H9 (cell line): Measurements from ENCODE around the gene COL18A1. TPM values are rescaled to one million over a fixed set of nuclear protein-coding genes. Genes with fewer than 3 reads are reported as not detected.

ENCODE experiments used
- DNase-seq: peaks from one replicate; pipeline ENCODE4 v3.0.0-alpha.2; 2017
- H2AFZ ChIP-seq: one replicate; pipeline ENCODE4 v1.6.1; 2013; ENCODE audit warnings: mild to moderate bottlenecking, low read length, control low read depth, moderate library complexity
- H2AK5ac ChIP-seq: 2 replicates; pipeline ENCODE4 v1.6.1; 2013; ENCODE audit warnings: low read length, control low read depth, mixed read lengths; ENCODE audit not compliant: insufficient read length
- H2BK120ac ChIP-seq: one replicate; pipeline ENCODE4 v1.6.1; 2013; ENCODE audit warnings: low read depth, mild to moderate bottlenecking, low read length, control low read depth, inconsistent platforms; ENCODE audit not compliant: poor library complexity, severe bottlenecking
- H2BK12ac ChIP-seq: 2 replicates; pipeline ENCODE4 v1.6.1; 2013; ENCODE audit warnings: low read length, control low read depth, mixed read lengths, low read depth; ENCODE audit not compliant: insufficient read length
- H2BK15ac ChIP-seq: 2 replicates; pipeline ENCODE4 v1.6.1; 2013; ENCODE audit warnings: low read depth, low read length, control low read depth
- H2BK20ac ChIP-seq: one replicate; pipeline ENCODE4 v1.6.1; 2013; ENCODE audit warnings: low read depth, mild to moderate bottlenecking, low read length, control low read depth, inconsistent platforms; ENCODE audit not compliant: poor library complexity, severe bottlenecking
- H2BK5ac ChIP-seq: 2 replicates; pipeline ENCODE4 v1.6.1; 2013; ENCODE audit warnings: low read length, control low read depth, mixed read lengths; ENCODE audit not compliant: insufficient read length
- H3K14ac ChIP-seq: 2 replicates; pipeline ENCODE4 v1.6.1; 2013; ENCODE audit warnings: low read length, control low read depth; ENCODE audit not compliant: insufficient read depth
- H3K18ac ChIP-seq: 2 replicates; pipeline ENCODE4 v1.6.1; 2013; ENCODE audit warnings: low read depth, mild to moderate bottlenecking, mixed read lengths, low read length, control low read depth; ENCODE audit not compliant: insufficient read length
- H3K23ac ChIP-seq: 2 replicates; pipeline ENCODE4 v1.6.1; 2013; ENCODE audit warnings: low read length, control low read depth, mixed read lengths, low read depth; ENCODE audit not compliant: insufficient read length
- H3K23me2 ChIP-seq: 2 replicates; pipeline ENCODE4 v1.6.1; 2013; ENCODE audit warnings: low read depth, mild to moderate bottlenecking, mixed read lengths, low read length, control low read depth; ENCODE audit not compliant: insufficient read length, poor library complexity, severe bottlenecking
- H3K27ac ChIP-seq: 2 replicates; pipeline ENCODE4 v1.5.1; 2013; ENCODE audit warnings: low read length, control low read depth, mixed read lengths, low read depth; ENCODE audit not compliant: insufficient read length
- H3K27me3 ChIP-seq: 2 replicates; pipeline ENCODE4 v1.6.1; 2013; ENCODE audit warnings: low read length, control low read depth, inconsistent platforms; ENCODE audit not compliant: insufficient read depth
- H3K4ac ChIP-seq: 2 replicates; pipeline ENCODE4 v1.6.1; 2013; ENCODE audit warnings: low read depth, mild to moderate bottlenecking, control low read depth, inconsistent platforms, low read length, moderate library complexity
- H3K4me1 ChIP-seq: 2 replicates; pipeline ENCODE4 v1.6.1; 2013; ENCODE audit warnings: low read length, control low read depth, inconsistent platforms; ENCODE audit not compliant: insufficient read depth
- H3K4me2 ChIP-seq: 2 replicates; pipeline ENCODE4 v1.6.1; 2013; ENCODE audit warnings: low read length, control low read depth, mixed read lengths; ENCODE audit not compliant: insufficient read length, insufficient read depth
- H3K56ac ChIP-seq: 2 replicates; pipeline ENCODE4 v1.6.1; 2013; ENCODE audit warnings: low read depth, mild to moderate bottlenecking, mixed read lengths, low read length, control low read depth; ENCODE audit not compliant: insufficient read length
- H3K79me1 ChIP-seq: 2 replicates; pipeline ENCODE4 v1.6.1; 2013; ENCODE audit warnings: low read depth, mild to moderate bottlenecking, moderate library complexity, low read length, control low read depth, inconsistent platforms; ENCODE audit not compliant: insufficient read depth, poor library complexity, severe bottlenecking
- H3K79me2 ChIP-seq: 2 replicates; pipeline ENCODE4 v1.6.1; 2013; ENCODE audit warnings: low read length, control low read depth, inconsistent platforms; ENCODE audit not compliant: insufficient read depth
- H3K9ac ChIP-seq: 2 replicates; pipeline ENCODE4 v1.6.1; 2013; ENCODE audit warnings: low read length, control low read depth, mixed read lengths; ENCODE audit not compliant: insufficient read length; ENCODE audit errors: extremely low read depth
- H3K9me3 ChIP-seq: one replicate; pipeline ENCODE4 v1.6.1; 2013; ENCODE audit warnings: low read depth, low read length, inconsistent platforms; ENCODE audit not compliant: control insufficient read depth
- H3T11ph ChIP-seq: one replicate; pipeline ENCODE4 v1.6.1; 2013; ENCODE audit warnings: mild to moderate bottlenecking, low read length, control low read depth, inconsistent platforms
- H4K20me1 ChIP-seq: one replicate; pipeline ENCODE4 v1.6.1; 2013; ENCODE audit not compliant: control insufficient read depth, insufficient read length, insufficient read depth
- H4K5ac ChIP-seq: 2 replicates; pipeline ENCODE4 v1.6.1; 2013; ENCODE audit warnings: low read depth, mild to moderate bottlenecking, mixed read lengths, low read length, control low read depth; ENCODE audit not compliant: insufficient read length
- H4K8ac ChIP-seq: replicated peaks from 2 replicates; pipeline ENCODE4 v1.6.1; 2013; ENCODE audit warnings: low read length, control low read depth, mixed read lengths, low read depth; ENCODE audit not compliant: insufficient read length
- H4K91ac ChIP-seq: 2 replicates; pipeline ENCODE4 v1.6.1; 2013; ENCODE audit warnings: low read depth, mild to moderate bottlenecking, moderate library complexity, mixed read lengths, low read length, control low read depth; ENCODE audit not compliant: insufficient read length
- H3K27ac Mint-ChIP-seq, 3 experiments: 2 replicates in 2 of 3; 3 replicates in 1 of 3; pipeline ENCODE4 v1.8.0; 2020 to 2021; ENCODE audit warnings: mixed read lengths in 3 of 3, mild to moderate bottlenecking in 1 of 3, moderate library complexity in 1 of 3
- H3K27me3 Mint-ChIP-seq: 2 replicates; pipeline ENCODE4 v1.8.0; 2021; ENCODE audit warnings: low read depth, mild to moderate bottlenecking, moderate library complexity, mixed read lengths
- H3K36me3 Mint-ChIP-seq, 3 experiments: 2 replicates in 2 of 3; 3 replicates in 1 of 3; pipeline ENCODE4 v1.8.0; 2020 to 2021; ENCODE audit warnings: low read depth in 3 of 3, mixed read lengths in 3 of 3; ENCODE audit not compliant: insufficient read depth in 1 of 3
- H3K4me1 Mint-ChIP-seq, 2 experiments: 2 replicates each; pipeline ENCODE4 v1.8.0; 2020; ENCODE audit warnings: mixed read lengths in 2 of 2
- H3K4me3 Mint-ChIP-seq, 2 experiments: 2 replicates in 1 of 2; 3 replicates in 1 of 2; pipeline ENCODE4 v1.8.0; 2020 to 2021; ENCODE audit warnings: mild to moderate bottlenecking in 2 of 2, mixed read lengths in 2 of 2, moderate library complexity in 1 of 2
- H3K9me3 Mint-ChIP-seq, 2 experiments: 2 replicates in 1 of 2; 3 replicates in 1 of 2; pipeline ENCODE4 v1.8.0; 2020; ENCODE audit warnings: mild to moderate bottlenecking in 2 of 2, mixed read lengths in 2 of 2, moderate library complexity in 1 of 2
- CTCF ChIP-seq: fragments of 200-600 bp; sonication (generic); conservative IDR thresholded peaks from 3 replicates; pipeline ENCODE4 v1.8.0; 2021; ENCODE audit warnings: antibody characterized with exemption, mild to moderate bottlenecking
- WGBS: extraction: QIAGEN DNeasy Blood & Tissue Kit; methylation state at CpG from one replicate; pipeline ENCODE4 v1.1.7; 2013; ENCODE audit warnings: missing lambda C conversion rate, low lambda C conversion rate, mixed read lengths; ENCODE audit not compliant: insufficient read length; ENCODE audit errors: extremely low coverage; 5-methylcytosine and 5-hydroxymethylcytosine counted together
- total RNA-seq: library from RNA; stranded (reverse); gene quantifications from 2 replicates; pipeline ENCODE4 v1.2.1, GENCODE V29; 2021

The COL18A1 gene
- total RNA-seq, 1 experiment from 2014 or later = 232 TPM

DNA sequence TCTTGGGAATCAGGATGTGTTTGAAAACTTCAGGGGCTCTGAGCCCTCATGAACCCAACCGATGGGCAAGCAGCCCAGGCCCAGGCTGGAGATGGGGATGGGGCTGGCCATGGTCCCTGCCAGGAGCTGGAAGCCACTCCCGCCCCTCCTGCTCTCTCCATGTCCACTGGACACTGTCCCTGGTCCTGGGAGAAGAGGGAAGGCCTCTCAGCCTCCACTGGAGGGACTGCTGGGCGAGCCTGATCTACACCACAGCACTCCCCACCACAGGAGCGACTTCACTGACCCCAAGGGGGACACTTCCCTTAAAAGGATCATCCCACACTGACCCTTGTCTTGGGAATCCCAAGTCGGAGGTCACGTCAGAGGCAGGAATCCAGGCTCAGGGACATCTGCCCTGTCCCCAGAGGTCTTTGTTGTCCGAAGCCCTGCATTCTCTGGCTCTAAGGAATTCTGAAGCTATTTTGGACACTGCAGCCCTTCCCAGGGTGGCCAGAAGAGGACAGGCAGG, 16.9 kb upstream of the COL18A1 start:
- Histone ChIP-seq H4K91ac (no peak overlapping the region), H2BK12ac (no peak overlapping the region), H4K5ac (no peak overlapping the region), H3K79me1 (no peaks in the 10 kb centered on the region), H4K20me1 (no peaks in the 10 kb centered on the region), H2AFZ (no peak overlapping the region), H3K79me2 (no peaks in the 10 kb centered on the region), H3T11ph (no peak overlapping the region), H2BK20ac (no peak overlapping the region), H3K14ac (no peak overlapping the region; the same call in 1 of the 2 replicates), H3K56ac (no peak overlapping the region), H4K8ac (no peak overlapping the region), H3K23ac (no peak overlapping the region), H3K23me2 (no peaks in the 10 kb centered on the region), H3K18ac (no peak overlapping the region), H3K4ac (no peak overlapping the region), H3K9ac (no peak overlapping the region), H2BK15ac (no peak overlapping the region), H3K4me2 (no peak overlapping the region), H3K9me3 (no peaks in the 10 kb centered on the region), H2BK120ac (no peak overlapping the region), H3K4me1 (no peaks in the 10 kb centered on the region), H2AK5ac (no peak overlapping the region), H3K27me3 (no peaks in the 10 kb centered on the region), H2BK5ac (no peak overlapping the region), H3K27ac (no peak overlapping the region)
- no peak overlapping the region for H3K4me3 Mint-ChIP-seq
- no peaks in the 10 kb centered on the region for H3K9me3 Mint-ChIP-seq
- TF ChIP-seq CTCF = no peak
- no peak for DNase-seq
- H3K36me3 Mint-ChIP-seq = no peaks in the 10 kb centered on the region
- H3K27ac Mint-ChIP-seq = no peak overlapping the region
- H3K4me1 Mint-ChIP-seq = peaks cover 4 to 6% of the 10 kb centered on the region in 2 experiments; a peak in 1 of 4 replicates
- no CpG with 5 or more reads among the region's 7 CpGs for WGBS
- peaks cover 9% of the 10 kb centered on the region; the same call in 1 of the 2 replicates for H3K27me3 Mint-ChIP-seq
